G401.6 (cell line): ENCODE results near the gene RPL22.
A peak's percentile ranks its signal among the peaks of the same experiment; 100 is the strongest.

Experiments used
- FAIRE-seq: peaks from 2 replicates; lab custom pipeline; 2012; peaks lifted over from hg19 to GRCh38; lab: Jason Lieb, UNC

The RPL22 gene

DNA sequence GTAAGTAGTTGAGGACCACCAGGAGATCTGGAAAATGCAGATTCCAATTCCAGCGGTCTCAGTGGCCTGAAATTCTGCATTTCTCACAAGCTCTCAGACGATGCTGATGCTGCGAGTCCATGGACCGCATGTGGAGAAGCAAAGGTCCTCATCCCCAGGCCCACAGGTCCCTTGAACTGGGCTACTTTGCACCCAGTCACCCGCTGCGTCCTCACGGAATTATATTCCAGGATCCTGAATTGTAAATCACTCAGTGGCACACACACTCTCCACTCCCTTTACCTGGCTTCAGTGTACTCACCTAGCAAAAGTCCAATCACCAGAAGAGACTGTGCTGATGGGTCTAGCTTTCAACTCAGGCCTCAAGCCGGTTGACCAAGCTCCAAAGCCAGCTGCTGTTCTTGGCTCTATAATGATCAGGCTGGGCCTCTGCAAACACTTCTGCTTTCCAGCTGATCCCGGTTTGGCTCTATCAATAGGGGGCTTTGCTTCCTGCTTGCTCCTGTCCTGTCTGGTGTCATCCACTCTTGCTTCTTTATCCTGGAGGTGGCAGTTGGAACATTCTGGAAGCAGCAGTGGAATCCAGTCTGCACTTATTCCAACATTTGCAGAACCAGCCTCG, 904 bp upstream of the RPL22 start:
- FAIRE-seq = no peak

DNA sequence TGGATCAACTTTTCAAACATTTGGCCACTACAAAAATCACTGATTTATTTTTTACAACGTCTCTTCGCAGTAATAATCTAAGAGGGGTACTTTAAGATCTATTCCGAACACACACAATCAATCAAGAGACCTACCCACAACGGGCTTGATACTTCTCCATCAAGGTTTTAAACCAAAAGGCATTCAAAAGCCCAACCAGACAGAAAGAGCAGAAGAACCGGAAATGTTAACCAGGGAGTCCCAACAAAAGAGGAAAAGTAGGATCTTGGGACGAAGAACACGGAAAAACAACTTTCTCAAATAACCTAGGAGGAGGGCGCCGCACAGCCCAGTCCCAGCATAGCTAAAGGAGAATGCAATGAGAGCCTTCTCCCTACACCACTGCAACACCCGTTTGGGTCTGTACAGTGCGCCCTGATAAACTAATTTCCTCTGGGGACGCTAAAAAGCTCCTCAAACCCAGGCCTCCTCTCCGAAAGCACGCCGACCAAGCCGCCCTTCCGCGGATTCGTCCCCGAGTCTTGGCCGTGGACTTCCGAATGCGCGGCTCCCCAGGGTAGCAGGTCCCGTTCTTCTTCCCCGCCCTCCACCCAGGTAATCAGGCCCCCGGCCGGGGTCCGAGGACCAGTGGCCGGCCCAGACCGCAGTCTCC, 623 bp downstream of the RPL22 start:
- no peak for FAIRE-seq

DNA sequence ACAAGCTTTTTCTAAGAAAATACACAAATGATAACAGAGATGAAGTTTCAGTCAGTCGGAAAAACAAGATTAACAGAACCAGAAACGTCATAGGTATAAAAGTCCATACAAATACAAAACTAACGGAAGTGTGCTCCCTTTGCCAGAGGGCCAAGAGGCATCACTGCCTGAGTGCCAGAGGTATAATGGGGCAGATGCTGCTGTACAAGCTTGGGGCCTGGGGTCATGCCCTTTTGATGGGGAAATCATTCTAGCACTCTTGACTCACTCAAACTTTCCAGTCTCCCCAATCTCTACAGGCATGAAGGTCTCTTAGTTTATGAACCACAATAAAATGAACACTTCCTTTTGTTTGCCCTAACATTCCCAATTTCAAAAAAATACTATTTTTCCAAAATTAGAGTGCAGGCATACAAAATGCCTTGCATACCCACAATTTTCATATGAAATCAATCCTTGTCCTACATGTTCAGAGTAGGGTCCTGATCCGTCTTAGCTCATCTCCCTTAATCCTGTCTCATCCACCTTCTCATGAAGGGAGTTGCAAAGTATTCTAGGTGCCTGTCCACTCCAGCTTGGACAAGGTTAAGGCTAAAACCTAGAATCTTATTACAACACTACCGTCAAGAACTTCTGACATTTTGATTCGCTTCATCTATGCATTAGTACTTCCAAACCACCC, 1.5 kb downstream of the RPL22 start:
- no peak for FAIRE-seq

DNA sequence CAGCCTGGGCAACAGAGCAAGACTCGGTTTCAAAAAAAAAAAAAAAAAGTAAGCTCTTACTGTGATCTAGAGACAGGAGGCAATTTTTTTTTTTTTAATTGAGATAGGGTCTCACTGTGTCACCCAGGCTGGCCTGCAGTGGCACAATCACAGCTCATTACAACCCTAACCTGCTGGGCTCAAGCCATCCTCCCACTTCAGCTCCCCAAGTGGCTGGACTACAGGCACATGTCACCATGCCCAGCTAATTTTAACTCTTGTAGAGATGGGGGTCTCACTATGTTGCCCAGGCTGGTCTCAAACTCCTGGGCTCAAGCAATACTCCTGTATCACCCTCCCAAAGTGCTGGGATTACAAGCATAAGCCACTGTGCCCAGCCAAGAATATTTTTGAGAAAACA, 7.4 kb downstream of the RPL22 start:
- no peak for FAIRE-seq

DNA sequence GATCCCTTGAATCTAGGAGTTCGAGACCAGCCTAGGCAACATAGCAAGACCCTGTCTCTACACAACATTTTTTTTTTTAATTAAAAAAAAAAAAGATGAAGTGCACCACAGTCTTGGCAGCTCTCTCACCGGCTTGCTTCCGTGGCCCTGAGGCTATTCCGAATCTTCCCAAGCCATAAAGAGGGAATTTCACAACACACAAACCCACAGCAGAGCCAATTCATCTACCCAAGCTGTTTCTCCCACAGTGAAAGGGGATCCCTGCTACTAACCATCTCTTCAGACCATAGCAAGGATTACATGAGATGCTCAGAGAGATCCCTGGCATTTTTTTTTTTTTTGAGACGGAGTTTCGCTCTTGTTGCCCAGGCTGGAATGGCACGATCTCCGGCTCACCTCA, 10.9 kb downstream of the RPL22 start:
- FAIRE-seq = no peak

DNA sequence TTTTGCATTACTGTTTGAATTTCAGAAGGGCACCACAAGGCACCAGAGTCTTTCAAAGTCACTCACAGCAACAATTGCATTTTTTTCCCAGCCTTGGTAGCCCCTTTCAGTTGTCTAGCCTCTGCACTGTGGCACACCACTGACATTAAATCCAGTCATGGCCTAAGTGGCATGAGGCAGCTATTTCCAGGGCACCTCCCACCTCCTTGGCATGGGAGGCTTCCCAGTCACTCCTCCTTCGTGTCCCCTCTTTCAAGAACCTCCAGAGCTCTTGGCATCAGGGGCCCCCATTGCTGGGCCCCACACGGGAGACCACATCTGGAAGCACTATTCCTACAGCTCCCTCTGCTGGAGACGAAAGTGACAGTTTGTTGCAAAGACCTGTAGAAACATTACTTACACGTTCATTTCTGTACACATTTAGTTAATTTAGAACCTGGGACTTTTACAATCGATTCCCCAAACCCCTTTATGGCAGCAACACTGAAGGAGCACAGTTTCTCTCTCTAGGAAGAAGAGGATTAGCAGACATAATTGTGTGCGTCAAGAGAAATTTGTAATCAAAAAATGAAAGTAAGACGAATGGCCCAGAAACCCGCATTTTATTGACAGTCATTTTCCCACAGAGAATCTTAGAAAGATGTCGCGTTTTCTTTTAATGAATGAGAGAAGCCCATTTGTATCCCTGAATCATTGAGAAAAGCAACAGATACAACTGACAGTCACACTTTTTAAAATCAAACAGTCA, 13.6 kb downstream of the RPL22 start:
- FAIRE-seq = peak; percentile 84

DNA sequence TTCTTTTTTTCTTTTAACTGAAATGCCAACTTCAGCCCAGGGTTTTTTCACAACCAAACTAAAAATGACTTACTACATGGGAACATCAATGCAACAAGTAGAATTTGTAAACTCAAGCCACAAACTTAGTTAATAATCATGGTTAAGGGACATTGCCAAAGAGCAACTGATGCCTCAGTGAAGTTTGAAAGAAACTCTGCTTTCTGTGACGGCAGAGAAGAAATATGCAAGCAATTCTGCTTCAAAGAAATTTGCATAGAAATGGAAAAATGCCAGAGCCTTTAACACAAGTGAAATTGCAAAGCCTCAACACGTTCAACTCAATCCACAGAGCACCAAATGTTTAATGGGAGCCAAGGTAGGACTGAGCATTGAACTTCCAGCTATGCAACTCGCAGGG, 14.2 kb downstream of the RPL22 start:
- peak; percentile 88 for FAIRE-seq

DNA sequence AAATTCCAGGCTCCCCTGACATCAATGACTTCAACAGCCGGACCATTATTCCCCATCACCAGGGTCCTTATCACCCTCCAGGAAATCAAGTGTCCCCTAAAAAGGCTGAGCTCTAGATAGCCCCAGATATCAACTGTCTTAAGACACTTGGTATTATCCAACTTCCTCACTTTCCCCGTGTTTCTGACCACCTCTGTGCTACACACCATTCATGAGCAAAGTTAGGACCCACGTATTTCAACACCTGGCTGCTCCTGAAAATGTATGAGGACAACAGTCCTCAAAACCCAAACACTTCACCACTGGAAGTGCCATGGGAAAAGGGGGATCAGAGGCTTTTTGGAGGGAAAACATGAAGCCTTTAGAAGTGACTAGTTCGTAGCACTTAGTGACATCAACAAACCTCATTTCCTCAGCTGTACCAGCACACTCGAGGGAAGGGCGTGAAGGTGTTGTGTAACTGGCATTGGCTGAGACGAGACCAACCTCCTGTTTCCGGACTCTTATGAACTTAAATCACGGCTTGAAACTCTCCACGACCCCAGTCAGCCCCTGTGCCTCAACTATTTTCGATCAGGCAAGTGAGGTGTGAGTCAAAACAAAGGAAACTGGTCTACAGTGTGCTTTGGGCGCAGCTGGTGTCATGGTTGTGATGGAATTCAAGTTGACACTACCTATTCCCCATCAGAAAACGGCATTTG, 15.2 kb downstream of the RPL22 start:
- no peak for FAIRE-seq

DNA sequence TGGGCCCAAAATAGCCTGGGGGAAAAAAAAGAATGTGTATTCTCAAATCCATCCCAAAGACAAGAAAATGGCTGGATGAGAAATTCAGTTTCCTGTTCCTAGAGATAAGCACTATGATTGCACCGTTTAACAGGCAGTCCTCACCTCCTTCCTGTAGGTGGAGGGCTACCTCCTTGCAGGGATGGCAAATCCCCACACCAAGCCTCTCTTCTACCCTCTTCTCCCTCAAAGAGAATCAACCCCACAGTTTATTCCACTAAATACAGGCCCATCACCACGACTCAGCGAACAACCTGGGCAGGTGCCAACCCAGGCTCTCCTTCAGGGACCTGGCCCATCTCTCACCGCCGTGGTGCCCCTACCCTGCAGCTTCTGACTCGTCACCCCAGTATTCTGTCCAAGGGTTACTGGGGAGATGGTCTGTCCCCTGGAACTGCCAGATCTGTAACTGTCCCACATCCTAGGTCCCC, 15.8 kb downstream of the RPL22 start:
- FAIRE-seq = peak; percentile 30

DNA sequence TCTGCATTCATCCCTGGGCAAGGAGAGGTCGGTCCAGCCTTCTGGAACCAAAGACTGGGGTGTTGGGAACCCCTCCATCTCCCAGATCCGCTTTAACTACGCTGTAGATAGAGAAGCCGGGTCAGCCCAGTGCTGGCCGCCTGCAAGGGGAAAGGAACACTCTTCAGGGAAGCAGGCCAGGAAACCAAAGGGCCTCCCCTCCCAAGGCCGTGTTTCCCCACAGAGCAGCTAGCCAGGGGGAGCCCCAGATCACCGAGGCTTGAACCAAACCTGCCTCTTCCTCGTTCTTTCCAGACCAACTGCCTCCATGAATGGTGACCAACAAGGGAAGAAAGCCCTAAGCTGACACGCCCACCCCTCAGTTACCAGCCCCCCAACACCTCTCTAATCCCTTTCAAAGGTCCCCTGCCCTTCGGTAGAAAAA, 18.0 kb downstream of the RPL22 start:
- FAIRE-seq = peak; percentile 95

DNA sequence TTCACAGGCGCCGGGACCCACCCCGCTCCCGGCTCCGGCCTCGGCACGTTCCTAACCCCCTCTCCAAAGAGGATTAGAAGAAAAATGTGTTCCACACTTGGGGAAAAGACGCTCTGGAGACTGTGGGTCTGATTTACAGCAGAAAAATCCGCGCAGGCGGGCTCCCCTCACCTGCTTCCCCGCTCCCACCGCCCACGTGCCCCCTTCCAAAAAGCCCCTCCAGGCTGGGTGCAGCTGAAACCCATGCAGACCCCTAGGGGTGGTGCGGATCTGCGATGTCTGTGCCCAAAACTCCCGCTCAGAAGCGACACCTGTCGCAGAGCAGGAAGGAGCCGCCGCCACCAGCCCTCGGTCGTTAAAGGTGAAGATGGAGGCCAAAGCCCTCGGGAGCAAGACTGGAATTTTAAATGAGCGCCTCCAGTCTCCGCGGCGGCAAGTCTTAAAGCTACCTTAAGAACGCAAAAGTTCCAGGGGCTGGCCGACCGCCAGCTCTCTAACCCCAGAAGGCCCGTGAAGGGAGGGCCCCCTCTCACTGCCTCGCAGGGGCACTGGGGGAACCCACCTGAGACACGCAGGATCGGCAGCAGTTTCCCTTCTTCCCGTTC, 18.6 kb downstream of the RPL22 start:
- FAIRE-seq = peak; percentile 17

DNA sequence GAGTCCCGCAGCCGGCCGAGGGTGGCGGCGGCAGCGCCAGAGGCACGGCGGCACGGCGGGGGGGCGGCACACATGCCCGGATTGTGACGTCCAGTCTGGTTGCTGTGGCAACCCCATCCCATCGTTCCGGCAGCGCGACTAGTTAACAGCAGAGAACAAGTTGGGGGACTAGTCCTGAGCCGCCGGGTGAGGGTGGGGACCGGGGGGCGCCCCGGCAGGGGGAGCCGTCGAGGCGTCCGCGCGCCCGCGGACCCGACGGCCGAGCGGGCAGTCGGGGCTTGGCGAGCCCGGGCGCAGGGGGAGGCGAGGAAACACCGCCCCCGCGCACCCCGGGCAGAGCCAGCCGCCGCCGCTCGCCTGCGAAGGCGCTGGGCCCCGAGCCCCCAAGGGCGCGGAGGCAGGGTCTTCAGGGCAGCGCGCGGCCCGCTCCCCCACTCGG, 19.1 kb downstream of the RPL22 start, which contains the start of gene CHD5:
CHD5 (minus strand) TSS at position 54 of the 439 bp plus-strand sequence. CDS start 298 bp downstream, outside the sequence.
- FAIRE-seq = no peak

DNA sequence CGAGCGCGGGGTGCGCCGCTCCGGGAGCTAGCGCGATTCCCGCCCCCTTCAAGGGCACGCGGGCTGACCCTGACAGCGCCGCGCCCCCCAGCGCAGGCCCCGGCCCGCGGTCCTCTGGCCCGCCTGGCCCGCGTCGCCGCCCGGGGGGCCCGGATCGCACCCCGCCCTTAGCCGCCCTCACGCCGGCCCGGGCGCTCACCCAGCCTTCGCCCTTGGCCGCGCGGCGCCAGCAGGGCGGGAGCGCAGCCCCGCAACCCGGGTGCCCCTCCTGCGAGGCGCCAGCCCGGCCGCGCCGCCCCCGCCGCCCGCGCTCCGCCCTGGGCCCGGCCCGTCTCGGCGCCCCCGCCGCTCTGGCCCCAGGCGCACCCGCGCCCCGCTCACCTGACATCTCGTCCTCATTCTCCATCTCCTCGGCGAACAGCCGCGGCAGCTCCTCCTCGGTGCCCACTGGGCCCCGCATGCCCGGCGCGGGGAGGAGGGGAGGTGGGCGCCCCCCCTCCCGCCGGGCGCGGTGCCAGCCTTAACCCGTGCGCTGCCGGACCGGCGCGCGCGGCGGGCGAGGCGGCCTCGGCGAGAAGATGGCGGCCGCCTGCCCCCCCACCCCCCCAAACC, 19.7 kb downstream of the RPL22 start:
- no peak for FAIRE-seq

DNA sequence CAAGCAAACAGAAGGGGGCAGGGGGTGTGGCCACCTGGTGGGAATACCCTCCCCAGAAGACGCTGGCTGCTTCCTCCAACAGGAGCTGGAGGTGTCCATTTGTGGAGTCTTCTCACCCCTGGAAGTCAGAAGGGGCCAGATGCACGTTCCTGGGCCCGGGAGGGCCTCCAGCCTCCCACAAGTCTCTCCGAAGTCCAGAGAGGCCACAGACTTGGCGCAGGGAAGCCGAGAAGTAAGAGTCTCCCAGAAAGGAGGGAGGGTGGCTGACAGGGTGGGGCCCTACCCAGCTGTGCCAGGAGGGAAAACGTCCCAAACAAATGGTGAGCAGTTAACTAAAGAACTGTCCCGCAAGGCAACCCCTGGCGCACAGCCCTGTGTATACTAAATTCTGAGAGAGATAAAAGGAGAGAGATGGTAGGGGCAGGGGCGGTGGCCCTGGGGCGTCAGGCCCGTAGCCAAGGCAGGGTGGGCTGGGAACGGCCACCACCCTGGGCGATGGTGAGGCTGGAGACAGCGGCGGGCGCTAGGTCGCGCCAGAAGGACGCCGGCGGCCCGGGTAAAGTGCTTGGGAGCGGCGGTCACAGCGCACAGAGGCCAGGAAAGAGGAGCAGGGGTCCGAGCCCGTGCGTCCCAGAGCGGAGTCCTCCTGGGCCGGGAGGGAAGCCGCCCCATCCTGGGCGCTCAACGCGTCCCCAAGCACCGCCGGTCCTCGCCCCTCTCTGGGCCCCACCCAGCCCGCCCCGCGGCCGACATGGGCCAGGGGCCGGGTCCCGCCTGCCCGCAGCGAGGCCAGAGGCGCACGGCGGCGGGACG, 20.4 kb downstream of the RPL22 start:
- no peak for FAIRE-seq

DNA sequence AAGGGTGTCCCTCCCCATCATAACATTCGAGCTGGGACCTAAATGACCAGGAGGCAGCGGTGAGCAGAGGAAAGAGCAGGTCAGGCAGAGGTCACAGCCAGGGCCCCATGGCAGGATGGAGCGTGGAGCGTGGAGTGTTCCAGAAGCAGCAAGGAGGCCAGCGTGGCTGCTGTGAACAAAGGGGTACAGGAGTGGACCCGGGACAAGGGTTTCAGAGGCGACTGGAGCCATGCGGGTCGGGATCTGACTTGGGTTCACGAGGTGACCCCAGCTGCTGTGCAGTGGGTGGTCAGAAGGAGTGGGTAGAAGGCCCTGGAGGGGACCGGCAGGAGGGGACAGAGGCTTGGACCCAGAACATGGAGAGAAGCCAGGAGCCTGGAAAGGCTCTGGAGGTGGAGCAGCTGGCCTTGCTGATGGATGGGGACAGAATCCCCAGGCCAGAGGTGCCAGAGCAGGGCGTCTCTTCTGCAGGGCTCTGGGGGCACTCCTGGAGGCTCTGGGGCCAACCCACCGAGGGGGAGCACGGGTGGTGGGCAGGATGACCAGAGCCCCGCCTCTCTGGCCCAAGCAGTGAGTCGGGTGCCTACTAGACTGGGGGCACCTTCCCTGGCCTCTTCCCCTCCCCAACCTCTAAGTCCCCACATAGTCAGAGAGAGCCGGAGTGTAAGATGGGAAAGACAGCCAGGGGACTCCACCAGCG, 21.6 kb downstream of the RPL22 start:
- no peak for FAIRE-seq

DNA sequence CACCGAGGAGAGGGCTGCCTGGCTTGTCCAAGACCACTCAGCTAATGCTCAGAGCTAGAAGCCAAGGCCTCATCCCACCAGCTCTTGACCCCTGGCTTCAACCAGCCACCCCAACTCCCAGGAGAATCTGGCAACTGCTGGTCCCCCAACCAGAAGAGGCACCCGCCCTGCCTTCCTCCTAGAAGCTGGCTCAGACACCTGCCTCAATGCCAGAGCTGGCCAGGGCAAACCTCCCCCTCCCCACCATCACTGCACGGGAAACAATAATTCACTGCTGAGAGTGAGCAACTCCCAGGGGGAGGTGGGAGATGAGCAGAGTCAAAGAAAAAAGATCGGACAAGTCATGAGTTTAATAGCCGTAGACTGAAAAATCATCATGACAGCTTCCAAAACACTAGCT, 22.6 kb downstream of the RPL22 start:
- FAIRE-seq = no peak

DNA sequence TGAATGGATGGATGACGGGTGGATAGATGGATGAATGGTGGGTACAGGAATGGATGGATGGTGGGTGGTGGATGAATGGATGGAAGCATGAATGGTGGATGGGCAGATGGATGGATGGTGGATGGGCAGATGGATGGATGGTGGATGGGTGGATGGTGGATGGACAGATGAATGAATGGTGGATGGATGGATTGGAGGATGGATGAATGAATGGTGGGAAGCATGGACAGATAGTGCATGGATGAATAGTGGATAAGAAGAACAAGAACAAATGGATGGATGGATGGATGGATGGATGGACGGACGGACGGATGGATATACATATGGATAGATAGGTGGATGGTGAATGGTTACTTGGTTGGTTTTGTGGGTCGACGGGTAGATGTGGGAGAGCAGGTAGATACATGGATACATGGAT, 24.0 kb downstream of the RPL22 start:
- no peak for FAIRE-seq

DNA sequence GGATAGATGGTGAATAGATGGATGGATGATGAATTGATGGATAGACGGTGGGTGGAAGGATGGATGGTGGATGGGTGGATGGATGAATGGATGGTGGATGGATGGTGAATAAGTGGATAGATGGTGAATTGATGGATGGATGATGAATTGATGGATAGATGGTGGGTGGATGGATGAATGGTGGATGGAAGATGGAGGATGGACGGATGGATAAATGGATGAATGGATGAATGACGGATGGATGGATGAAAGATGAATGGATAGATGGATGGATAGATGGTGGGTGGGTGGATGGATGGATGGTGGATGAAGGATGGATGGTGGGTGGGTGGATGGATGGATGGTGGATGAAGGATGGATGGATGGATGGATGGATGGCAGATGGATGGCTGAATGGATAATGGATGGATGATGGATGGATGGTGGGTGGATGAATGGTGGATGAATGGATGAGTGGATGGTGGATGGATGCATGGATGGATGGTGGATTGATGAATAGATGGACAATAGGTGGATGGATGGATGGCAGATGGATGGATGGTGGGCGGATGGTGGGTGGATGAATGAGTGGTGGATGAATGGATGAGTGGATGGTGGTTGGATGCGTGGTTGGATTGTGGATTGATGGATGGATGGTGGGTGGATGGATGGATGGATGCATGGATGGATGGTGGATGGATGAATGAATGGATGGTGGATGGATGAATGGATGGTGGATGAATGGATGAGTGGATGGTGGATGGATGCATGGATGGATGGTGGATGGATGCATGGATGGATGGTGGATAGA, 24.6 kb downstream of the RPL22 start:
- FAIRE-seq = no peak

DNA sequence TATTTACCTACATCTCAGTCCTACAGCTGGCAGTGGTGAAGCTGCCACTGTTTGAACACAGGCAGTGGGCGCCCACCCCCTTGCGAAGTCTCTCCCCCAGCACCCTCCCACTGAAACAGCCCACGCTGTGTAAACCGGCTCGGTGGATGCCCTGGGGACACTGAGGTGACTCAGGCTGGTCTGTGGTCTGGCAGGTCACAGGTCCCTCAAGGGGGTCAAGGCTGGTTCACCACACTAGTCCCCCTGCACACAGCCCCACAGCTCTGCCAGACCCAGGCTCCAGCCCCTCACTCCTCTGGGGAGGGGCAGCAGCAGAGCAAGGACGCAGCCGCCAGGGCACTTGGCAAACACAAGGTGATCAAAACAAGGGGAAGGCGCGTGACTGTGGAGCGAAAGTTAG, 26.8 kb downstream of the RPL22 start:
- no peak for FAIRE-seq
